ENCODE data around the gene SERTM2. TPM values are rescaled to one million over a fixed set of nuclear protein-coding genes. Genes with fewer than 3 reads are reported as not detected.

Gene SERTM2
- total RNA-seq, 1 experiment from 2014 or later, result not detected

- no TSS peak for BruUV-seq (replicated peaks)
- H3K9me2 ChIP-seq (ENCODE audit: insufficient read depth), result no peaks in the 10 kb centered on the region
- ATAC-seq, result no peak
Measured at GRCh38 chrX:111561851-111562250, 50.4 kb downstream of the SERTM2 start.

GRCh38 chrX:111567542-111568255 is 56.3 kb downstream of the SERTM2 start:
- POLR2A ChIA-PET, result no interaction called here
- H3K4me1 ChIP-seq (ENCODE audit: control insufficient read depth in 1 of 2, insufficient read depth in 2 of 2, low read length in 2 of 2), result no peaks in the 10 kb centered on the region
- H3K36me3 ChIP-seq (ENCODE audit: control insufficient read depth in 1 of 2, insufficient read depth in 2 of 2, low read length in 2 of 2), result no peaks in the 10 kb centered on the region
- no TSS peak for BruUV-seq (replicated peaks)
- 0 out of 2 replicates have a peak, but pooled peaks cover 2% of the 10 kb centered on the region for H3K27me3 ChIP-seq (ENCODE audit: insufficient read depth, low read length)
- H4K20me1 ChIP-seq (ENCODE audit: insufficient read depth), result no peaks in the 10 kb centered on the region
- intact Hi-C loops (cut with micrococcal nuclease), result no loop called here
- RAD21 ChIA-PET (ENCODE audit: low non-redundant PET in 1 of 2, low total read pairs in 2 of 2, uncharacterized antibody in 2 of 2, unreplicated experiment in 2 of 2), result no interaction called here
- no peaks in the 10 kb centered on the region for H3K79me2 ChIP-seq (ENCODE audit: insufficient read depth, low read length)
- no peak overlapping the region for H3K4me2 ChIP-seq (ENCODE audit: low read length)
- CTCF ChIA-PET, result no interaction called here
- DNase-seq (ENCODE audit: low read depth, low spot score) (no peak), ATAC-seq (no peak)
- H3K4me3 ChIP-seq (replicated peaks in 1 of 2; ENCODE audit: low read depth in 1 of 2, low read length in 2 of 2), result no peak overlapping the region
- H2AFZ ChIP-seq (ENCODE audit: low read depth, low read length, poor library complexity, severe bottlenecking), result no peak overlapping the region
- H3K9ac ChIP-seq (ENCODE audit: low read length), result no peak overlapping the region
- no peak overlapping the region for H3K27ac ChIP-seq (ENCODE audit: low read depth, low read length)
- H3K9me2 ChIP-seq (ENCODE audit: insufficient read depth), result no peaks in the 10 kb centered on the region
- H3K9me3 ChIP-seq (ENCODE audit: control insufficient read depth in 1 of 2, insufficient read depth in 1 of 2, low read depth in 1 of 2, low read length in 2 of 2), result no peaks in the 10 kb centered on the region
- TF ChIP-seq CEBPB (IDR thresholded peaks at IDR 0.05; ENCODE audit: low read depth), result no peak
- no peak for TF ChIP-seq ZBTB33 (IDR thresholded peaks at IDR 0.05; ENCODE audit: extremely low read depth, insufficient replicate concordance, low read length)
- TF ChIP-seq, protein P1, sequence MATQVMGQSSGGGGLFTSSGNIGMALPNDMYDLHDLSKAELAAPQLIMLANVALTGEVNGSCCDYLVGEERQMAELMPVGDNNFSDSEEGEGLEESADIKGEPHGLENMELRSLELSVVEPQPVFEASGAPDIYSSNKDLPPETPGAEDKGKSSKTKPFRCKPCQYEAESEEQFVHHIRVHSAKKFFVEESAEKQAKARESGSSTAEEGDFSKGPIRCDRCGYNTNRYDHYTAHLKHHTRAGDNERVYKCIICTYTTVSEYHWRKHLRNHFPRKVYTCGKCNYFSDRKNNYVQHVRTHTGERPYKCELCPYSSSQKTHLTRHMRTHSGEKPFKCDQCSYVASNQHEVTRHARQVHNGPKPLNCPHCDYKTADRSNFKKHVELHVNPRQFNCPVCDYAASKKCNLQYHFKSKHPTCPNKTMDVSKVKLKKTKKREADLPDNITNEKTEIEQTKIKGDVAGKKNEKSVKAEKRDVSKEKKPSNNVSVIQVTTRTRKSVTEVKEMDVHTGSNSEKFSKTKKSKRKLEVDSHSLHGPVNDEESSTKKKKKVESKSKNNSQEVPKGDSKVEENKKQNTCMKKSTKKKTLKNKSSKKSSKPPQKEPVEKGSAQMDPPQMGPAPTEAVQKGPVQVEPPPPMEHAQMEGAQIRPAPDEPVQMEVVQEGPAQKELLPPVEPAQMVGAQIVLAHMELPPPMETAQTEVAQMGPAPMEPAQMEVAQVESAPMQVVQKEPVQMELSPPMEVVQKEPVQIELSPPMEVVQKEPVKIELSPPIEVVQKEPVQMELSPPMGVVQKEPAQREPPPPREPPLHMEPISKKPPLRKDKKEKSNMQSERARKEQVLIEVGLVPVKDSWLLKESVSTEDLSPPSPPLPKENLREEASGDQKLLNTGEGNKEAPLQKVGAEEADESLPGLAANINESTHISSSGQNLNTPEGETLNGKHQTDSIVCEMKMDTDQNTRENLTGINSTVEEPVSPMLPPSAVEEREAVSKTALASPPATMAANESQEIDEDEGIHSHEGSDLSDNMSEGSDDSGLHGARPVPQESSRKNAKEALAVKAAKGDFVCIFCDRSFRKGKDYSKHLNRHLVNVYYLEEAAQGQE (IDR thresholded peaks at IDR 0.05; ENCODE audit: low read depth), result no peak
- TF ChIP-seq, protein P2, sequence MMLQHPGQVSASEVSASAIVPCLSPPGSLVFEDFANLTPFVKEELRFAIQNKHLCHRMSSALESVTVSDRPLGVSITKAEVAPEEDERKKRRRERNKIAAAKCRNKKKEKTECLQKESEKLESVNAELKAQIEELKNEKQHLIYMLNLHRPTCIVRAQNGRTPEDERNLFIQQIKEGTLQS (IDR thresholded peaks at IDR 0.05), result no peak
- no peak for TF ChIP-seq EGR1 (IDR thresholded peaks at IDR 0.05; ENCODE audit: low read depth)
- no peak for TF ChIP-seq POLR2AphosphoS5 (IDR thresholded peaks at IDR 0.05; ENCODE audit: low read depth, low read length)
- TF ChIP-seq, protein P3, sequence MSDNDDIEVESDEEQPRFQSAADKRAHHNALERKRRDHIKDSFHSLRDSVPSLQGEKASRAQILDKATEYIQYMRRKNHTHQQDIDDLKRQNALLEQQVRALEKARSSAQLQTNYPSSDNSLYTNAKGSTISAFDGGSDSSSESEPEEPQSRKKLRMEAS (IDR thresholded peaks at IDR 0.05), result no peak
- no peak for TF ChIP-seq YY1 (IDR thresholded peaks at IDR 0.05; ENCODE audit: extremely low read depth, insufficient replicate concordance, low read depth, low read length)
- TF ChIP-seq ELF1 (IDR thresholded peaks at IDR 0.05; ENCODE audit: borderline replicate concordance, low read depth), result no peak
- no peak for TF ChIP-seq JUND (IDR thresholded peaks at IDR 0.05)
- no peak for TF ChIP-seq CBX3 (IDR thresholded peaks at IDR 0.05; ENCODE audit: low read depth)
- TF ChIP-seq ZFX (IDR thresholded peaks at IDR 0.05), result no peak

More at GRCh38 chrX:111561851-111562250, 50.4 kb downstream of the SERTM2 start:
- H3K9ac ChIP-seq (ENCODE audit: low read length), result no peak overlapping the region
- no peak overlapping the region for H3K27ac ChIP-seq (ENCODE audit: low read depth, low read length)
- H4K20me1 ChIP-seq (ENCODE audit: insufficient read depth), result no peaks in the 10 kb centered on the region
- H3K4me3 ChIP-seq (replicated peaks in 1 of 2; ENCODE audit: low read depth in 1 of 2, low read length in 2 of 2), result no peak overlapping the region
- CTCF ChIA-PET, result no interaction called here
- RAD21 ChIA-PET (ENCODE audit: low non-redundant PET in 1 of 2, low total read pairs in 2 of 2, uncharacterized antibody in 2 of 2, unreplicated experiment in 2 of 2), result no interaction called here
- H2AFZ ChIP-seq (ENCODE audit: low read depth, low read length, poor library complexity, severe bottlenecking), result no peak overlapping the region
- H3K36me3 ChIP-seq (ENCODE audit: control insufficient read depth in 1 of 2, insufficient read depth in 2 of 2, low read length in 2 of 2), result no peaks in the 10 kb centered on the region
- intact Hi-C loops (cut with micrococcal nuclease), result no loop called here
- no peaks in the 10 kb centered on the region for H3K79me2 ChIP-seq (ENCODE audit: insufficient read depth, low read length)
- TF ChIP-seq CEBPB (IDR thresholded peaks at IDR 0.05; ENCODE audit: low read depth) (no peak), POLR2A (IDR thresholded peaks at IDR 0.05; ENCODE audit: borderline replicate concordance, extremely low read depth, insufficient read depth, insufficient read length) (no peak), EZH2phosphoT487 (IDR thresholded peaks at IDR 0.05; ENCODE audit: borderline replicate concordance) (no peak), JUND (IDR thresholded peaks at IDR 0.05) (no peak), ZFX (IDR thresholded peaks at IDR 0.05) (no peak), SRF (IDR thresholded peaks at IDR 0.05; ENCODE audit: low read depth) (no peak), YY1 (IDR thresholded peaks at IDR 0.05; ENCODE audit: extremely low read depth, insufficient replicate concordance, low read depth, low read length) (no peak), EZH2 (IDR thresholded peaks at IDR 0.05) (no peak)
- no peak overlapping the region for H3K4me2 ChIP-seq (ENCODE audit: low read length)
- DNase-seq (ENCODE audit: low read depth, low spot score), result no peak
- POLR2A ChIA-PET, result no interaction called here
- no peaks in the 10 kb centered on the region for H3K9me3 ChIP-seq (ENCODE audit: control insufficient read depth in 1 of 2, insufficient read depth in 1 of 2, low read depth in 1 of 2, low read length in 2 of 2)
- H3K4me1 ChIP-seq (ENCODE audit: control insufficient read depth in 1 of 2, insufficient read depth in 2 of 2, low read length in 2 of 2), result no peaks in the 10 kb centered on the region
- 0 out of 2 replicates have a peak, but pooled peaks cover 2% of the 10 kb centered on the region for H3K27me3 ChIP-seq (ENCODE audit: insufficient read depth, low read length)

All from HCT116 (cell line).